HCT116 (cell line): ENCODE results near the gene TDP1. TPM values are rescaled to one million over a fixed set of nuclear protein-coding genes. Genes with fewer than 3 reads are reported as not detected.

ENCODE experiments used
- ATAC-seq: fragments of 200-7000 bp; cut with Tn5 transposase; 2 replicates; pipeline ENCODE4 v1.9.1; 2020; ENCODE audit warnings: mild to moderate bottlenecking, moderate library complexity
- BruUV-seq: library from RNA; stranded (reverse); fragments of 400-500 nt; replicated peaks from 2 replicates; lab custom pipeline; 2021; lab: Mats Ljungman, UMichigan
- CTCF ChIA-PET: fragments of 300-600 bp; sonication (Branson Sonifier 250); formaldehyde crosslinking; loops from one replicate; lab custom pipeline; 2021; ENCODE audit warnings: antibody characterized with exemption; lab: Charles Lee
- POLR2A ChIA-PET: fragments of 300-600, 350-600 bp; sonication (Branson Sonifier 250); formaldehyde crosslinking; loops from one replicate; lab custom pipeline; 2021; ENCODE audit warnings: antibody characterized with exemption; lab: Charles Lee
- RAD21 ChIA-PET, 2 experiments: fragments of 300-600 bp; sonication (Branson Sonifier 250); formaldehyde crosslinking; loops; one replicate each; lab custom pipeline; 2023; ENCODE audit warnings: low total read pairs in 2 of 2; ENCODE audit not compliant: uncharacterized antibody in 2 of 2, unreplicated experiment in 2 of 2, low non-redundant PET in 1 of 2; lab: Charles Lee
- DNase-seq: peaks from one replicate; pipeline ENCODE4 v3.0.0-alpha.2; 2010; ENCODE audit warnings: low read depth, low spot score
- H2AFZ ChIP-seq: fragments of 200-600 bp; shearing (Covaris generic), sonication (generic); 2 replicates; pipeline ENCODE4 v1.6.1; 2017; ENCODE audit warnings: low read depth, mixed run types, mixed read lengths, antibody characterized with exemption, low read length; ENCODE audit not compliant: poor library complexity, severe bottlenecking
- H3K27ac ChIP-seq: 2 replicates; pipeline ENCODE4 v1.5.1; 2012; ENCODE audit warnings: low read depth, low read length
- H3K27me3 ChIP-seq: fragments of 200-600 bp; sonication (generic); 2 replicates; pipeline ENCODE4 v1.6.1; 2016; ENCODE audit warnings: mixed run types, low read length, mixed read lengths; ENCODE audit not compliant: insufficient read depth
- H3K36me3 ChIP-seq, 2 experiments: fragments of 200-500 bp in 1 of 2; fragments of 200-600 bp in 1 of 2; sonication (Bioruptor generic) in 1 of 2; sonication (generic) in 1 of 2; 2 replicates each; pipeline versions ENCODE4 v1.5.1 to v1.6.1; 2014 to 2016; ENCODE audit warnings: low read length in 2 of 2, inconsistent platforms in 1 of 2, mixed read lengths in 1 of 2, mixed run types in 1 of 2; ENCODE audit not compliant: insufficient read depth in 2 of 2, control insufficient read depth in 1 of 2
- H3K4me1 ChIP-seq, 2 experiments: fragments of 200-600 bp in 1 of 2; sonication (generic) in 1 of 2; 2 replicates each; pipeline versions ENCODE4 v1.5.1 to v1.6.1; 2012 to 2017; ENCODE audit warnings: low read length in 2 of 2, inconsistent platforms in 1 of 2, mild to moderate bottlenecking in 1 of 2, mixed read lengths in 1 of 2, mixed run types in 1 of 2, moderate library complexity in 1 of 2; ENCODE audit not compliant: insufficient read depth in 2 of 2, control insufficient read depth in 1 of 2
- H3K4me2 ChIP-seq: fragments of 200-600 bp; sonication (generic); 2 replicates; pipeline ENCODE4 v1.6.1; 2017; ENCODE audit warnings: mixed run types, low read length, mixed read lengths
- H3K4me3 ChIP-seq, 2 experiments: fragments of 200-600 bp in 1 of 2; sonication (generic) in 1 of 2; replicated peaks in 1 of 2; 2 replicates each; pipeline ENCODE4 v1.5.1; 2011 to 2016; ENCODE audit warnings: low read length in 2 of 2, control low read depth in 1 of 2, low read depth in 1 of 2, mild to moderate bottlenecking in 1 of 2, mixed read lengths in 1 of 2, mixed run types in 1 of 2
- H3K79me2 ChIP-seq: fragments of 200-600 bp; sonication (generic); 2 replicates; pipeline ENCODE4 v1.6.1; 2017; ENCODE audit warnings: mild to moderate bottlenecking, mixed run types, low read length, moderate library complexity, mixed read lengths; ENCODE audit not compliant: insufficient read depth
- H3K9ac ChIP-seq: fragments of 200-600 bp; sonication (generic); 2 replicates; pipeline ENCODE4 v1.6.1; 2016; ENCODE audit warnings: low read length, mixed read lengths
- H3K9me2 ChIP-seq: fragments of 200-600 bp; sonication (generic), shearing (Covaris generic); 2 replicates; pipeline ENCODE4 v1.6.1; 2017; ENCODE audit warnings: mixed run types, mild to moderate bottlenecking, moderate library complexity; ENCODE audit not compliant: insufficient read depth
- H3K9me3 ChIP-seq, 2 experiments: fragments of 200-500 bp in 1 of 2; fragments of 200-600 bp in 1 of 2; sonication (Bioruptor generic) in 1 of 2; sonication (generic) in 1 of 2; 2 replicates each; pipeline ENCODE4 v1.6.1; 2014 to 2017; ENCODE audit warnings: low read length in 2 of 2, mixed read lengths in 2 of 2, inconsistent platforms in 1 of 2, low read depth in 1 of 2, mild to moderate bottlenecking in 1 of 2, mixed run types in 1 of 2, moderate library complexity in 1 of 2; ENCODE audit not compliant: control insufficient read depth in 1 of 2, insufficient read depth in 1 of 2
- H4K20me1 ChIP-seq: fragments of 200-600 bp; sonication (generic), shearing (Covaris generic); 2 replicates; pipeline ENCODE4 v1.6.1; 2017; ENCODE audit warnings: mixed run types, mild to moderate bottlenecking, moderate library complexity; ENCODE audit not compliant: insufficient read depth
- CBX3 ChIP-seq: IDR thresholded peaks from 2 replicates; pipeline ENCODE4 v1.6.1; 2012; ENCODE audit warnings: low read depth
- CEBPB ChIP-seq: IDR thresholded peaks from 2 replicates; pipeline ENCODE4 v1.6.1; 2012; ENCODE audit warnings: low read depth
- EGR1 ChIP-seq: IDR thresholded peaks from 2 replicates; pipeline ENCODE4 v1.6.1; 2012; ENCODE audit warnings: low read depth
- ELF1 ChIP-seq: IDR thresholded peaks from 2 replicates; pipeline ENCODE4 v1.6.1; 2012; ENCODE audit warnings: low read depth, borderline replicate concordance
- EZH2phosphoT487 ChIP-seq: fragments of 200-600 bp; IDR thresholded peaks from 2 replicates; pipeline ENCODE4 v1.6.1; 2018; ENCODE audit warnings: antibody characterized with exemption, borderline replicate concordance
- FOSL1 ChIP-seq: IDR thresholded peaks from 2 replicates; pipeline ENCODE4 v1.6.1; 2012; ENCODE audit warnings: low read depth
- JUND ChIP-seq: IDR thresholded peaks from 2 replicates; pipeline ENCODE4 v1.6.1; 2012
- POLR2A ChIP-seq: IDR thresholded peaks from 2 replicates; pipeline ENCODE4 v1.7.0; 2011; ENCODE audit warnings: borderline replicate concordance; ENCODE audit not compliant: insufficient read depth, insufficient read length; ENCODE audit errors: extremely low read depth
- SIN3A ChIP-seq: IDR thresholded peaks from 2 replicates; pipeline ENCODE4 v1.6.1; 2012; ENCODE audit warnings: low read depth
- SP1 ChIP-seq: IDR thresholded peaks from 2 replicates; pipeline ENCODE4 v1.6.1; 2012; ENCODE audit warnings: low read depth
- TCF7L2 ChIP-seq: IDR thresholded peaks from 2 replicates; pipeline ENCODE4 v1.7.0; 2011; ENCODE audit warnings: borderline replicate concordance, inconsistent platforms; ENCODE audit not compliant: insufficient read depth, insufficient read length; ENCODE audit errors: extremely low read depth
- YY1 ChIP-seq: IDR thresholded peaks from 2 replicates; pipeline ENCODE4 v1.6.1; 2011; ENCODE audit warnings: low read length, low read depth, moderate library complexity, mild to moderate bottlenecking; ENCODE audit not compliant: insufficient replicate concordance; ENCODE audit errors: extremely low read depth
- ZFX ChIP-seq: fragments of 450-650 bp; IDR thresholded peaks from 2 replicates; pipeline ENCODE4 v1.6.1; 2017
- ZNF274 ChIP-seq: fragments of 200-500 bp; sonication (Bioruptor generic); IDR thresholded peaks from 2 replicates; pipeline ENCODE4 v1.6.1; 2014; ENCODE audit warnings: mild to moderate bottlenecking, low read depth, low read length, inconsistent platforms
- intact Hi-C: fragments of 100-400 bp; cut with micrococcal nuclease; formaldehyde crosslinking; loops from 2 replicates; pipeline ENCODE4 v1.10.0; 2022
- total RNA-seq: library from RNA; stranded (reverse); gene quantifications from one replicate; pipeline ENCODE4 v1.2.1, GENCODE V29; 2021; ENCODE audit not compliant: unreplicated experiment
- TF ChIP-seq, protein P1 (sequence below): IDR thresholded peaks from 2 replicates; pipeline ENCODE4 v1.6.1; 2011; ENCODE audit warnings: mild to moderate bottlenecking, low read length, moderate library complexity; ENCODE audit not compliant: insufficient replicate concordance; ENCODE audit errors: extremely low read depth
- TF ChIP-seq, protein P2 (sequence below), 3 experiments: fragments of 200-600 bp in 1 of 3; sonication (generic) in 1 of 3; IDR thresholded peaks in 2 of 3; conservative IDR thresholded peaks in 1 of 3; 2 replicates each; pipeline ENCODE4 v1.5.1; 2012 to 2017; ENCODE audit warnings: low read depth in 2 of 3, low read length in 2 of 3, antibody characterized with exemption in 1 of 3, borderline replicate concordance in 1 of 3, control low read depth in 1 of 3, mild to moderate bottlenecking in 1 of 3, mixed read lengths in 1 of 3, mixed run types in 1 of 3, moderate library complexity in 1 of 3; ENCODE audit not compliant: insufficient read depth in 1 of 3
- TF ChIP-seq, protein P3 (sequence below): IDR thresholded peaks from 2 replicates; pipeline ENCODE4 v1.6.1; 2012

The TDP1 gene
- total RNA-seq, 1 experiment from 2014 or later = 37.1 TPM

DNA sequence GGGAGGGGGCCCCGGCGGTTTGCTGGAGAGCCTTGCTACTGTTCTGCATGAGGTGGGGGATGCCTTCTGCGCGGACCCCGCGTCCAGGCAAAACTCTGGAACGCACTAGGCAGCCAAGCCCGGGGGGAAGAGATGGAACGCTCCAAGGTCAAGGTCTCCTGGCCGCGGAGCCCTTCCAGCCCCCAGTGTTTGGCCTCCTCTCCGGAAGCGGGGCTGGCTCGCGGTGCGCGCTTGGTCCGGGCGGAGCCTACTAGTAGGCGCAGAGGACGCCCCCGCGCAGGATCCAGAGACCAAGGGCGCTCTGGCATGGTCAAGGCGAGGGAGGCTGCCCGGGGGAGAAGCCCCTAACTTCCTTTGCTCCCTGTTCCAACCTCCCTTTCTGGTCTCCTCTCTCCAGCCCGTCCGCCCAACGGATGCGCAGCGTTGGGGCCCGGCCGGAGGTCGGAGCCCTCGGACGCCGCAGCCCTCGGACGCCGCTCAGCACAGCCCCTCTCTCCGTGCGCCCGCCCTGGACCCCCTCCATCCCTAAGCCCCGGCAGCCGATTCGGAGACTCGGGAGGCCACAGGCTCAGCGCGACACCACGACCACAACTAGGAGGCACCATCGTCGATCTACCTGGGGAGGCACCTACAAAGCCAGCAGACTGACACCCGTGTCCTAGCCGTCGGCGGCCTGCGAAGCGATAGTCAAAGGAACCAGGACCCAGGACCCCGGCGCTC is 105.4 kb downstream of the TDP1 start:
- Histone ChIP-seq H3K27ac (peak overlapping the region; percentile 23; the same call in 1 of the 2 replicates), H3K9ac (peak overlapping the region; percentile 57), H3K36me3 (no peaks in the 10 kb centered on the region), H3K4me3 (peak overlapping the region; percentile 49 to 73), H3K9me2 (no peaks in the 10 kb centered on the region), H3K4me2 (peak overlapping the region; percentile 89), H4K20me1 (no peaks in the 10 kb centered on the region), H2AFZ (peak overlapping the region; percentile 52), H3K9me3 (no peaks in the 10 kb centered on the region), H3K27me3 (no peaks in the 10 kb centered on the region), H3K79me2 (no peaks in the 10 kb centered on the region), H3K4me1 (peaks cover 0 to 16% of the 10 kb centered on the region in 2 experiments; a peak in 2 of 4 replicates)
- BruUV-seq = no TSS peak
- TF ChIP-seq ZFX (0 out of 2 replicates have a peak, but pooled peaks have one; percentile 10), YY1 (no peak), JUND (no peak), EZH2phosphoT487 (no peak), SIN3A (no peak), EGR1 (peak; percentile 20; the same call in 1 of the 2 replicates), CEBPB (no peak)
- RAD21 ChIA-PET = no interaction called here
- ATAC-seq (peak; percentile 25), DNase-seq (no peak)
- CTCF ChIA-PET = no interaction called here
- POLR2A ChIA-PET = no interaction called here
- intact Hi-C loops = loop anchor here (1.0 kb wide), 1 partner anchor 88 kb away; no protein-coding TSS in a partner anchor

DNA sequence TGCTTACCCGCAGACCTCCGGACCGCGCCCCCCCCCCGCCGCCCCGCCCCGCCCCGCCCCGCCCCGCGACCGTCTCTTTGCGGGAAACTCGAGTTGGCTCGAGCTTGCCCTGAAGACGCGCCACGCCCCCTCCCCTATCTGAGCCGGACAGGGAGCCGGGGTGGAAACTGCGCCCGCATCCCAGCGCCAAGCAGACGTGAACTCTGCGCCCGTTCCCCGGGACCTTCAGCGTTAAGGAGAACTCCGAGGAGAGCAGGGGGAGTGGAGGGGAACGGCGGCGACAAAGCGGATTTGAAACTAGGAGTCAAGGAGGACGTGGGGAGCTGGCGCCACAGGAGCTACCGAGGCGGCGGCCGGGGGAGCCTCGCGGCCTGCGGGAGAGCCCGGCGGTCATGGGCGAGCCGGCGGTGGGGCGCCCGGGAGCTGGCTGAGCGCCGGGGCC is 106.0 kb downstream of the TDP1 start, which contains the start of gene KCNK13:
Gene KCNK13 (plus strand): TSS at position 310 of the 442 bp plus-strand sequence. CDS start 212 bp downstream, outside the sequence.
- ChIA-PET POLR2A (no interaction called here), CTCF (no interaction called here), RAD21 (no interaction called here)
- peak within 1 kb of the TSS; percentile 23; the same call in 1 of the 2 replicates for H3K27ac ChIP-seq
- no peak for ATAC-seq
- peak within 1 kb of the TSS; percentile 89 for H3K4me2 ChIP-seq
- peak within 1 kb of the TSS; percentile 57 for H3K9ac ChIP-seq
- H2AFZ ChIP-seq = peak within 1 kb of the TSS; percentile 52
- no peaks in the 10 kb centered on the region for H3K79me2 ChIP-seq
- intact Hi-C loops = no loop called here
- BruUV-seq = no TSS peak
- H3K4me3 ChIP-seq = peak within 1 kb of the TSS; percentile 49 to 73
- H3K27me3 ChIP-seq = no peaks in the 10 kb centered on the region
- H3K36me3 ChIP-seq = no peaks in the 10 kb centered on the region
- H3K9me3 ChIP-seq = no peaks in the 10 kb centered on the region
- H3K9me2 ChIP-seq = no peaks in the 10 kb centered on the region
- H4K20me1 ChIP-seq = no peaks in the 10 kb centered on the region
- no peak for DNase-seq
- H3K4me1 ChIP-seq = peaks cover 0 to 16% of the 10 kb centered on the region in 2 experiments; a peak in 2 of 4 replicates
- TF ChIP-seq FOSL1 (no peak), TCF7L2 (no peak), SP1 (no peak), POLR2A (no peak), CBX3 (no peak), ZNF274 (no peak), ELF1 (no peak)
- TF ChIP-seq, protein P1, sequence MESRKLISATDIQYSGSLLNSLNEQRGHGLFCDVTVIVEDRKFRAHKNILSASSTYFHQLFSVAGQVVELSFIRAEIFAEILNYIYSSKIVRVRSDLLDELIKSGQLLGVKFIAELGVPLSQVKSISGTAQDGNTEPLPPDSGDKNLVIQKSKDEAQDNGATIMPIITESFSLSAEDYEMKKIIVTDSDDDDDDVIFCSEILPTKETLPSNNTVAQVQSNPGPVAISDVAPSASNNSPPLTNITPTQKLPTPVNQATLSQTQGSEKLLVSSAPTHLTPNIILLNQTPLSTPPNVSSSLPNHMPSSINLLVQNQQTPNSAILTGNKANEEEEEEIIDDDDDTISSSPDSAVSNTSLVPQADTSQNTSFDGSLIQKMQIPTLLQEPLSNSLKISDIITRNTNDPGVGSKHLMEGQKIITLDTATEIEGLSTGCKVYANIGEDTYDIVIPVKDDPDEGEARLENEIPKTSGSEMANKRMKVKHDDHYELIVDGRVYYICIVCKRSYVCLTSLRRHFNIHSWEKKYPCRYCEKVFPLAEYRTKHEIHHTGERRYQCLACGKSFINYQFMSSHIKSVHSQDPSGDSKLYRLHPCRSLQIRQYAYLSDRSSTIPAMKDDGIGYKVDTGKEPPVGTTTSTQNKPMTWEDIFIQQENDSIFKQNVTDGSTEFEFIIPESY = no peak
- TF ChIP-seq, protein P2, sequence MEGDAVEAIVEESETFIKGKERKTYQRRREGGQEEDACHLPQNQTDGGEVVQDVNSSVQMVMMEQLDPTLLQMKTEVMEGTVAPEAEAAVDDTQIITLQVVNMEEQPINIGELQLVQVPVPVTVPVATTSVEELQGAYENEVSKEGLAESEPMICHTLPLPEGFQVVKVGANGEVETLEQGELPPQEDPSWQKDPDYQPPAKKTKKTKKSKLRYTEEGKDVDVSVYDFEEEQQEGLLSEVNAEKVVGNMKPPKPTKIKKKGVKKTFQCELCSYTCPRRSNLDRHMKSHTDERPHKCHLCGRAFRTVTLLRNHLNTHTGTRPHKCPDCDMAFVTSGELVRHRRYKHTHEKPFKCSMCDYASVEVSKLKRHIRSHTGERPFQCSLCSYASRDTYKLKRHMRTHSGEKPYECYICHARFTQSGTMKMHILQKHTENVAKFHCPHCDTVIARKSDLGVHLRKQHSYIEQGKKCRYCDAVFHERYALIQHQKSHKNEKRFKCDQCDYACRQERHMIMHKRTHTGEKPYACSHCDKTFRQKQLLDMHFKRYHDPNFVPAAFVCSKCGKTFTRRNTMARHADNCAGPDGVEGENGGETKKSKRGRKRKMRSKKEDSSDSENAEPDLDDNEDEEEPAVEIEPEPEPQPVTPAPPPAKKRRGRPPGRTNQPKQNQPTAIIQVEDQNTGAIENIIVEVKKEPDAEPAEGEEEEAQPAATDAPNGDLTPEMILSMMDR (IDR thresholded peaks at IDR 0.05 in 2 of 3, conservative IDR thresholded peaks at IDR 0.05 in 1 of 3; ENCODE audit: borderline replicate concordance in 1 of 3, insufficient read depth in 1 of 3, low read depth in 2 of 3, low read length in 2 of 3) = no peak
- TF ChIP-seq, protein P3, sequence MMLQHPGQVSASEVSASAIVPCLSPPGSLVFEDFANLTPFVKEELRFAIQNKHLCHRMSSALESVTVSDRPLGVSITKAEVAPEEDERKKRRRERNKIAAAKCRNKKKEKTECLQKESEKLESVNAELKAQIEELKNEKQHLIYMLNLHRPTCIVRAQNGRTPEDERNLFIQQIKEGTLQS = no peak
